Measurements from ENCODE around the gene UGT2A1. TPM values are rescaled to one million over a fixed set of nuclear protein-coding genes. Genes with fewer than 3 reads are reported as not detected.

The UGT2A1 gene
- polyA plus RNA-seq, 2 of the 4 experiments (the other 2 are of a cell fraction), result not detected

DNA sequence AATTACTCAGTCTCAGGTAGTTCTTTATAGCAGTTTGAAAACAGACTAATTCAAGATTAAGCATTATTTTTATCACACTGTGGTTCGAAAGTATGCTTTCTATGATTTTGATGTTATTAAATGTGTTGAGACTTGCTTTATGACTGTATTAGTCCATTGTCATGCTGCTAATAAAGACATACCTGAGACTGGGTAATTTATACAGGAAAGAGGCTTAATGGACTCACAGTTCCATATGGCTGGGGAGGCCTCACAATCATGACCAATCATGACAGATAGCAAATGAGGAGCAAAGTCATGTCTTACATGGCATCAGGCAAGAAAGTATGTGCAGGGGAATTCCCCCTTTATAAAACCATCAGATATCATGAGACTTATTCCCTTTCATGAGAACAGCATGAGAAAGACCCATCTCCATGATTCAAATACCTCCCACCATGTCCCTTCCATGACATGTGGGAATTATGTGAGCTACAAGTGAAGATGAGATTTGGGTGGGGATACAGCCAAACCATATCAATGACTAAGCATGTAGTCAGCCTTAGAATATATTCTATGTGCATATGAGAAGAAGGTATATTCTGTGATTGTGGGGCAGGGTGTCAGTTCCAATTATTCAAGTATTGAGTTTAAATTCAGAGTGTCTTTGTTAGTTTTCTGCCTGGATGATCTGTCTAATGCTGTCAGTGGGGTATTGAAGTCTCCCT lies 44.6 kb upstream of the UGT2A1 start:
- TF ChIP-seq ZFP36 (IDR thresholded peaks at IDR 0.05; ENCODE audit: borderline replicate concordance, partially characterized antibody), result no peak
- TF ChIP-seq CBX8 (IDR thresholded peaks at IDR 0.05), result no peak
- TF ChIP-seq HEYL (CRISPR knock-in tag; IDR thresholded peaks at IDR 0.05), result no peak
- TF ChIP-seq SREBF2 (IDR thresholded peaks at IDR 0.05), result no peak
- TF ChIP-seq CEBPB (IDR thresholded peaks at IDR 0.05), result no peak
- TF ChIP-seq, protein P1, sequence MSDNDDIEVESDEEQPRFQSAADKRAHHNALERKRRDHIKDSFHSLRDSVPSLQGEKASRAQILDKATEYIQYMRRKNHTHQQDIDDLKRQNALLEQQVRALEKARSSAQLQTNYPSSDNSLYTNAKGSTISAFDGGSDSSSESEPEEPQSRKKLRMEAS (IDR thresholded peaks at IDR 0.05), result no peak
- no peak for TF ChIP-seq NR3C1 (IDR thresholded peaks at IDR 0.05)
- no peak for TF ChIP-seq NPAS2 (CRISPR knock-in tag; IDR thresholded peaks at IDR 0.05; ENCODE audit: borderline replicate concordance)
- TF ChIP-seq CBX2 (IDR thresholded peaks at IDR 0.05; ENCODE audit: borderline replicate concordance, low read depth), result no peak
- TF ChIP-seq MAFK (IDR thresholded peaks at IDR 0.05; ENCODE audit: partially characterized antibody), result no peak
- TF ChIP-seq EHMT2 (IDR thresholded peaks at IDR 0.05; ENCODE audit: low read depth), result no peak
- TF ChIP-seq, protein P2, sequence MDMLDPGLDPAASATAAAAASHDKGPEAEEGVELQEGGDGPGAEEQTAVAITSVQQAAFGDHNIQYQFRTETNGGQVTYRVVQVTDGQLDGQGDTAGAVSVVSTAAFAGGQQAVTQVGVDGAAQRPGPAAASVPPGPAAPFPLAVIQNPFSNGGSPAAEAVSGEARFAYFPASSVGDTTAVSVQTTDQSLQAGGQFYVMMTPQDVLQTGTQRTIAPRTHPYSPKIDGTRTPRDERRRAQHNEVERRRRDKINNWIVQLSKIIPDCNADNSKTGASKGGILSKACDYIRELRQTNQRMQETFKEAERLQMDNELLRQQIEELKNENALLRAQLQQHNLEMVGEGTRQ (IDR thresholded peaks at IDR 0.05), result no peak
- TF ChIP-seq KDM1A (IDR thresholded peaks at IDR 0.05; ENCODE audit: low read depth), result no peak
- no peak for TF ChIP-seq GATA3 (IDR thresholded peaks at IDR 0.05; ENCODE audit: borderline replicate concordance)
- FAIRE-seq (no peak), ATAC-seq (no peak), DNase-seq (ENCODE audit: low read depth in 1 of 2, low spot score in 1 of 2) (no peak)
- 47% methylated on average over 1 of the region's 1 CpG for WGBS (ENCODE audit: missing lambda C conversion rate)
- POLR2A ChIA-PET, result no interaction called here
- H3K4me3 ChIP-seq, result no peak overlapping the region
- no peaks in the 10 kb centered on the region for H3K9me3 ChIP-seq
- no peak overlapping the region for H3K4me2 ChIP-seq
- CTCF ChIA-PET, result no interaction called here
- no peak overlapping the region for H3K27ac ChIP-seq
- H3K4me1 ChIP-seq, result no peaks in the 10 kb centered on the region

DNA sequence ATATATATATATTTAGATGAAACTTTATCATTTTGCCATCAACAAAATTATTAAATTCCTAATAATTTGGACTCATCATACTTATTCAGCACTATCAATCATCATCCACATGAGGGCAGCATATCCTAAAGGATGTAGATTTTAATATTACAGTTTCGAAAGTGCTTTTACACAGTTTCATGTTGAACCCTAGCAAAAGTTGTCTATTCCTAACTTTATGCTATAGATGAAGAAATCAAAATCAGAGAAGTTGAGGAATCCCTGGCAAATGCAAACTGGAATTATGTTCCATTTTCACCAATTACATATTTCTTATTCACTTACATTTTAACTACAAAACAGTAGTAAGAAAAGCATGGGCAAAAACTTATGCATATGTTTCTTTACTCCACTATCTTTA lies 36.6 kb upstream of the UGT2A1 start:
- no peak overlapping the region for H3K27ac ChIP-seq
- POLR2A ChIA-PET, result no interaction called here
- WGBS (ENCODE audit: missing lambda C conversion rate), result 0% methylated on average over 1 of the region's 1 CpG
- TF ChIP-seq RAD21 (conservative IDR thresholded peaks at IDR 0.05 in 1 of 2, IDR thresholded peaks at IDR 0.05 in 1 of 2), result peak; percentile 68 to 72
- TF ChIP-seq, protein P3, sequence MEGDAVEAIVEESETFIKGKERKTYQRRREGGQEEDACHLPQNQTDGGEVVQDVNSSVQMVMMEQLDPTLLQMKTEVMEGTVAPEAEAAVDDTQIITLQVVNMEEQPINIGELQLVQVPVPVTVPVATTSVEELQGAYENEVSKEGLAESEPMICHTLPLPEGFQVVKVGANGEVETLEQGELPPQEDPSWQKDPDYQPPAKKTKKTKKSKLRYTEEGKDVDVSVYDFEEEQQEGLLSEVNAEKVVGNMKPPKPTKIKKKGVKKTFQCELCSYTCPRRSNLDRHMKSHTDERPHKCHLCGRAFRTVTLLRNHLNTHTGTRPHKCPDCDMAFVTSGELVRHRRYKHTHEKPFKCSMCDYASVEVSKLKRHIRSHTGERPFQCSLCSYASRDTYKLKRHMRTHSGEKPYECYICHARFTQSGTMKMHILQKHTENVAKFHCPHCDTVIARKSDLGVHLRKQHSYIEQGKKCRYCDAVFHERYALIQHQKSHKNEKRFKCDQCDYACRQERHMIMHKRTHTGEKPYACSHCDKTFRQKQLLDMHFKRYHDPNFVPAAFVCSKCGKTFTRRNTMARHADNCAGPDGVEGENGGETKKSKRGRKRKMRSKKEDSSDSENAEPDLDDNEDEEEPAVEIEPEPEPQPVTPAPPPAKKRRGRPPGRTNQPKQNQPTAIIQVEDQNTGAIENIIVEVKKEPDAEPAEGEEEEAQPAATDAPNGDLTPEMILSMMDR (IDR thresholded peaks at IDR 0.05), result peak; percentile 56
- TF ChIP-seq EHF (CRISPR knock-in tag; IDR thresholded peaks at IDR 0.05), result no peak
- TF ChIP-seq, protein P1 (IDR thresholded peaks at IDR 0.05), result no peak
- TF ChIP-seq CEBPB (IDR thresholded peaks at IDR 0.05), result no peak
- TF ChIP-seq SMC3 (IDR thresholded peaks at IDR 0.05), result peak; percentile 70
- no peaks in the 10 kb centered on the region for H3K4me1 ChIP-seq
- DNase-seq (ENCODE audit: low read depth in 1 of 2, low spot score in 1 of 2) (peak in 1 of 2 experiments; percentile 37), FAIRE-seq (no peak), ATAC-seq (no peak)
- CTCF ChIA-PET, result no interaction called here
- H3K4me2 ChIP-seq, result peak overlapping the region; percentile 44; the same call in 1 of the 3 replicates
- no peaks in the 10 kb centered on the region for H3K9me3 ChIP-seq
- no peak overlapping the region for H3K4me3 ChIP-seq

DNA sequence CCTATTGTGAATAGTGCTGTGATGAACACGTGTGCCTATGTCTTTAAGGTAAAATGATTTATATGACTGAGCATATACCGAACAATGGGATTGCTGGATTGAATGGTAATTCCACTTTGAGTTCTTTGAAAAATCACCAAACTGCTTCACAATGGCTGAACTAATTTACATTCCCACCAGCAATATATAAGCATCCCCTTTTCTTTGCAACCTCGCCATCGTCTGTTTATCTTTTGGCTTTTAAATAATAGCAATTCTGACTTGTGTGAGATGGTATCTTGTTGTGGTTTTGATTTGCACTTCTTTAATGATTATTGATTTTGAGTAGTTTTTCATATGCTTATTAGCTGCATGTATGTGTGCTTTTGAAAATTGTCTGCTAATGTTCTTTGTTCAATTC lies 31.8 kb upstream of the UGT2A1 start:
- CTCF ChIA-PET, result no interaction called here
- TF ChIP-seq NPAS2 (CRISPR knock-in tag; IDR thresholded peaks at IDR 0.05; ENCODE audit: borderline replicate concordance), result no peak
- no peak for TF ChIP-seq KDM5A (IDR thresholded peaks at IDR 0.05)
- TF ChIP-seq POLR2AphosphoS2 (conservative IDR thresholded peaks at IDR 0.05; ENCODE audit: low read length), result no peak
- TF ChIP-seq, protein P2 (IDR thresholded peaks at IDR 0.05), result no peak
- no peak for TF ChIP-seq CEBPB (IDR thresholded peaks at IDR 0.05)
- TF ChIP-seq HOXB13 (CRISPR knock-in tag; IDR thresholded peaks at IDR 0.05; ENCODE audit: low read depth), result no peak
- TF ChIP-seq, protein P4, sequence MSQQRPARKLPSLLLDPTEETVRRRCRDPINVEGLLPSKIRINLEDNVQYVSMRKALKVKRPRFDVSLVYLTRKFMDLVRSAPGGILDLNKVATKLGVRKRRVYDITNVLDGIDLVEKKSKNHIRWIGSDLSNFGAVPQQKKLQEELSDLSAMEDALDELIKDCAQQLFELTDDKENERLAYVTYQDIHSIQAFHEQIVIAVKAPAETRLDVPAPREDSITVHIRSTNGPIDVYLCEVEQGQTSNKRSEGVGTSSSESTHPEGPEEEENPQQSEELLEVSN (IDR thresholded peaks at IDR 0.05; ENCODE audit: borderline replicate concordance, low read depth), result no peak
- TF ChIP-seq NFE2L2 (conservative IDR thresholded peaks at IDR 0.05; ENCODE audit: low read length), result no peak
- TF ChIP-seq FOSB (CRISPR knock-in tag; IDR thresholded peaks at IDR 0.05), result no peak
- no peak for TF ChIP-seq EHMT2 (IDR thresholded peaks at IDR 0.05; ENCODE audit: low read depth)
- no peak for TF ChIP-seq BHLHE40 (IDR thresholded peaks at IDR 0.05; ENCODE audit: low read depth, low read length)
- no peak for TF ChIP-seq POLR2A (IDR thresholded peaks at IDR 0.05; ENCODE audit: low read length)
- TF ChIP-seq ZC3H11A (IDR thresholded peaks at IDR 0.05), result no peak
- no peak for TF ChIP-seq RFX5 (IDR thresholded peaks at IDR 0.05)
- TF ChIP-seq EP300 (IDR thresholded peaks at IDR 0.05), result no peak
- TF ChIP-seq FOXS1 (CRISPR knock-in tag; IDR thresholded peaks at IDR 0.05), result no peak
- no peak for TF ChIP-seq RARB (CRISPR knock-in tag; IDR thresholded peaks at IDR 0.05)
- no peak for TF ChIP-seq NR3C1 (IDR thresholded peaks at IDR 0.05)
- no peak for TF ChIP-seq FOSL2 (IDR thresholded peaks at IDR 0.05)
- TF ChIP-seq FOSL2 (CRISPR knock-in tag; IDR thresholded peaks at IDR 0.05), result no peak
- no peak for TF ChIP-seq CBX2 (IDR thresholded peaks at IDR 0.05; ENCODE audit: borderline replicate concordance, low read depth)
- no peak for FAIRE-seq

More for the DNA sequence above, 31.8 kb upstream of the UGT2A1 start:
- POLR2A ChIA-PET, result no interaction called here
- DNase-seq (ENCODE audit: low read depth in 1 of 2, low spot score in 1 of 2) (no peak), ATAC-seq (no peak)
- WGBS (ENCODE audit: missing lambda C conversion rate), result 70% methylated on average over 4 of the region's 4 CpGs
- H3K4me3 ChIP-seq, result no peak overlapping the region
- no peak overlapping the region for H3K27ac ChIP-seq
- no peaks in the 10 kb centered on the region for H3K9me3 ChIP-seq
- H3K4me2 ChIP-seq, result no peak overlapping the region
- H3K4me1 ChIP-seq, result no peaks in the 10 kb centered on the region
